Smooth muscle cell (in vitro differentiated cells): ENCODE results near the gene PHEX. TPM values are rescaled to one million over a fixed set of nuclear protein-coding genes. Genes with fewer than 3 reads are reported as not detected.

Source experiments
- DNase-seq: peaks from one replicate; lab custom pipeline; 2025; ENCODE audit not compliant: unreplicated experiment; lab: John Stamatoyannopoulos, UW
- H2AFZ ChIP-seq: fragments of 200-600 bp; sonication (generic); 2 replicates; pipeline ENCODE4 v1.6.0; 2016; ENCODE audit warnings: antibody characterized with exemption, low read depth, mild to moderate bottlenecking
- H3F3A ChIP-seq: fragments of 200-600 bp; sonication (generic); 2 replicates; pipeline ENCODE4 v1.6.0; 2017; ENCODE audit warnings: antibody characterized with exemption, low read depth
- H3K27ac ChIP-seq: fragments of 200-600 bp; sonication (generic); 2 replicates; pipeline ENCODE4 v1.5.1; 2016; ENCODE audit warnings: low read depth, mild to moderate bottlenecking
- H3K27me3 ChIP-seq: fragments of 200-600 bp; sonication (generic); 2 replicates; pipeline ENCODE4 v1.6.1; 2016; ENCODE audit warnings: low read depth, mild to moderate bottlenecking
- H3K36me3 ChIP-seq: fragments of 200-600 bp; sonication (generic); 2 replicates; pipeline ENCODE4 v1.5.1; 2016; ENCODE audit warnings: low read depth
- H3K4me1 ChIP-seq: fragments of 200-600 bp; sonication (generic); 2 replicates; pipeline ENCODE4 v1.5.1; 2016; ENCODE audit warnings: low read depth
- H3K4me2 ChIP-seq: fragments of 200-600 bp; sonication (generic); 2 replicates; pipeline ENCODE4 v1.6.0; 2016; ENCODE audit warnings: mild to moderate bottlenecking
- H3K4me3 ChIP-seq: fragments of 200-600 bp; sonication (generic); 2 replicates; pipeline ENCODE4 v1.5.1; 2016; ENCODE audit warnings: mild to moderate bottlenecking
- H3K79me2 ChIP-seq: fragments of 200-600 bp; sonication (generic); 2 replicates; pipeline ENCODE4 v1.6.0; 2016; ENCODE audit warnings: low read depth, mild to moderate bottlenecking
- H3K9ac ChIP-seq: fragments of 200-600 bp; sonication (generic); 2 replicates; pipeline ENCODE4 v1.6.0; 2016; ENCODE audit warnings: low read depth
- H3K9me3 ChIP-seq: fragments of 200-600 bp; sonication (generic); replicated peaks from 2 replicates; pipeline ENCODE4 v1.5.1; 2016; ENCODE audit warnings: low read depth
- H4K20me1 ChIP-seq: fragments of 200-600 bp; sonication (generic); 2 replicates; pipeline ENCODE4 v1.6.0; 2016; ENCODE audit warnings: low read depth
- WGBS: methylation state at CpG from one replicate; pipeline ENCODE4 v1.1.7; 2016; ENCODE audit warnings: low lambda C conversion rate; 5-methylcytosine and 5-hydroxymethylcytosine counted together
- polyA plus RNA-seq: library from polyadenylated mRNA; unstranded; fragments of >200 nt; fragmentation: Nextera tagmentation; extraction: Ambion mirVana; gene quantifications from 2 replicates; pipeline ENCODE4 v1.2.1, GENCODE V29; 2016
- total RNA-seq: library from RNA; depleted of rRNA; stranded (reverse); fragments of >200 nt; gene quantifications from 2 replicates; pipeline ENCODE4 v1.2.3, GENCODE V29; 2014
- TF ChIP-seq, protein P1 (sequence below): fragments of 200-600 bp; sonication (generic); IDR thresholded peaks from 2 replicates; pipeline ENCODE4 v1.5.1; 2017; ENCODE audit warnings: borderline replicate concordance, mild to moderate bottlenecking, antibody characterized with exemption; ENCODE audit not compliant: insufficient read depth, poor library complexity, severe bottlenecking

The PHEX gene
- total and polyA plus RNA-seq, 2 experiments from 2014 or later = not detected

DNA sequence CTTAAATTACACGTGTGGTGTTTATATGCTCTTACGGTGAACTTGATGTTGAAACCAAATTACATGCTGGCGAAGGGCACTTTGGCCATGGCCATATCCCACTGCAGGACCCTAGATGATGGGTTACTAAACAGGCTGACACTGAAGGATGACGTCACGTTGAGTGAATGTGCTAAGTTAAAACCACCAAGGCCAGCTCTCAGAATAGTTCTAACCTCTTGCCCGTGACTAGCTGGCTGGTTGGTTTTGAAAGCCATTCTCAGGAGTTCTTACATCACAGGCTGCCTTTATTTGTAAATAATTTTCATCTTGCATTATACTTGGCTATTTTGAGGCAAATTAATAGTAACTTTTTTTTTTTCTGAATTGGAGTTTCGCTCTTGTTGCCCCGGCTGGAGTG lies 41.3 kb upstream of the PHEX start:
- no peaks in the 10 kb centered on the region for H3K36me3 ChIP-seq
- H4K20me1 ChIP-seq = no peaks in the 10 kb centered on the region
- 86% methylated on average over 8 of the region's 8 CpGs for WGBS
- no peaks in the 10 kb centered on the region for H3K27me3 ChIP-seq
- TF ChIP-seq, protein P1, sequence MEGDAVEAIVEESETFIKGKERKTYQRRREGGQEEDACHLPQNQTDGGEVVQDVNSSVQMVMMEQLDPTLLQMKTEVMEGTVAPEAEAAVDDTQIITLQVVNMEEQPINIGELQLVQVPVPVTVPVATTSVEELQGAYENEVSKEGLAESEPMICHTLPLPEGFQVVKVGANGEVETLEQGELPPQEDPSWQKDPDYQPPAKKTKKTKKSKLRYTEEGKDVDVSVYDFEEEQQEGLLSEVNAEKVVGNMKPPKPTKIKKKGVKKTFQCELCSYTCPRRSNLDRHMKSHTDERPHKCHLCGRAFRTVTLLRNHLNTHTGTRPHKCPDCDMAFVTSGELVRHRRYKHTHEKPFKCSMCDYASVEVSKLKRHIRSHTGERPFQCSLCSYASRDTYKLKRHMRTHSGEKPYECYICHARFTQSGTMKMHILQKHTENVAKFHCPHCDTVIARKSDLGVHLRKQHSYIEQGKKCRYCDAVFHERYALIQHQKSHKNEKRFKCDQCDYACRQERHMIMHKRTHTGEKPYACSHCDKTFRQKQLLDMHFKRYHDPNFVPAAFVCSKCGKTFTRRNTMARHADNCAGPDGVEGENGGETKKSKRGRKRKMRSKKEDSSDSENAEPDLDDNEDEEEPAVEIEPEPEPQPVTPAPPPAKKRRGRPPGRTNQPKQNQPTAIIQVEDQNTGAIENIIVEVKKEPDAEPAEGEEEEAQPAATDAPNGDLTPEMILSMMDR = no peak
- no peaks in the 10 kb centered on the region for H3K79me2 ChIP-seq
- H3K9me3 ChIP-seq = no peaks in the 10 kb centered on the region
- no peak overlapping the region for H2AFZ ChIP-seq
- H3K4me3 ChIP-seq = no peak overlapping the region
- no peak overlapping the region for H3K27ac ChIP-seq
- no peak overlapping the region for H3K9ac ChIP-seq
- H3K4me2 ChIP-seq = no peak overlapping the region
- no peak for DNase-seq
- no peaks in the 10 kb centered on the region for H3K4me1 ChIP-seq
- H3F3A ChIP-seq = no peaks in the 10 kb centered on the region

DNA sequence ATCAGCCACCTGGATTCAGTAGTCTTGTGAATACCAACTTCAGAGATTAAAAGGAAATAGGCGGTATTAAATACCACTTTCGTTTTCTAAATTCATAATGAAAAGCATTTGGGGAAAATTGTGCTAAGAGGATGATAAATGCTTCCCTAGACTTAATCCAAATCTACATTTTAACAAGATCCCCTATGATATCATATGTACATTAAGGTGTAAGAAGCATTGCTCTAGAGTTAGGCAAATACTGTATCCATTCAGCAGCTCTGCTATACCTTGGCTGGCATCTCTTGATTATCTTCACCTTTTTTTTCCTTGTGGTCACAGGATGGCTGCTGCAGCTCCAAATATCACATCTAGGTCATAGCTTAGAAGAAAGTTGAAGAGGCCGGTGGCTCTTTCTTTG lies 40.6 kb upstream of the PHEX start:
- no peak for DNase-seq
- Histone ChIP-seq H3K4me2 (no peak overlapping the region), H3K27ac (no peak overlapping the region), H4K20me1 (no peaks in the 10 kb centered on the region), H3K4me3 (no peak overlapping the region), H3K9ac (no peak overlapping the region), H3K27me3 (no peaks in the 10 kb centered on the region), H3F3A (no peaks in the 10 kb centered on the region), H3K36me3 (no peaks in the 10 kb centered on the region), H3K79me2 (no peaks in the 10 kb centered on the region), H3K4me1 (no peaks in the 10 kb centered on the region), H2AFZ (no peak overlapping the region), H3K9me3 (no peaks in the 10 kb centered on the region)
- WGBS = 94% methylated on average over 3 of the region's 3 CpGs
- TF ChIP-seq, protein P1 = no peak

DNA sequence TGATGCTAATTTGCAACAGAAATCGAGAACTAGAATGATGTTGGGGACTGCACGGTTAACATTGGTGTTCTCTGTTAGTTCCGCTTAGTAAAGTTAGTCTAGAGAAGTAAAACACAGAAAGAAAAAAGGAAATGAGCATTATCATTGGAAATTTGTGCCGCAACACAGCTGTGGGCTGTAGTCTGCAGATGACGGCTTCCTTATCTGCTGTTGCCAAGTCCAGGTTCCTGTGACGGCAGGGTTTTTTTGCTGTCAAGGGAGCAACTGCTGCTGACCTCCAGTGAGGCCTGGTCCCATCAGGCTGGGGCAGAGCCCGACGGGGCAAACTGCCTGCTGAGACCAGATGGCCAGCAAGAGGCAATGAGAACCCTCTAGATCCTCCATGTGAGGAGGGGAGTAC lies 38.9 kb upstream of the PHEX start:
- no peaks in the 10 kb centered on the region for H3K4me1 ChIP-seq
- no peak overlapping the region for H3K4me2 ChIP-seq
- no peak for DNase-seq
- H4K20me1 ChIP-seq = no peaks in the 10 kb centered on the region
- no peak overlapping the region for H3K4me3 ChIP-seq
- H3K9me3 ChIP-seq = no peaks in the 10 kb centered on the region
- no peaks in the 10 kb centered on the region for H3K36me3 ChIP-seq
- no peak overlapping the region for H2AFZ ChIP-seq
- 76% methylated on average over 8 of the region's 8 CpGs for WGBS
- no peak overlapping the region for H3K27ac ChIP-seq
- no peaks in the 10 kb centered on the region for H3K27me3 ChIP-seq
- no peak overlapping the region for H3K9ac ChIP-seq
- TF ChIP-seq, protein P1 = no peak
- H3K79me2 ChIP-seq = no peaks in the 10 kb centered on the region
- H3F3A ChIP-seq = no peaks in the 10 kb centered on the region

DNA sequence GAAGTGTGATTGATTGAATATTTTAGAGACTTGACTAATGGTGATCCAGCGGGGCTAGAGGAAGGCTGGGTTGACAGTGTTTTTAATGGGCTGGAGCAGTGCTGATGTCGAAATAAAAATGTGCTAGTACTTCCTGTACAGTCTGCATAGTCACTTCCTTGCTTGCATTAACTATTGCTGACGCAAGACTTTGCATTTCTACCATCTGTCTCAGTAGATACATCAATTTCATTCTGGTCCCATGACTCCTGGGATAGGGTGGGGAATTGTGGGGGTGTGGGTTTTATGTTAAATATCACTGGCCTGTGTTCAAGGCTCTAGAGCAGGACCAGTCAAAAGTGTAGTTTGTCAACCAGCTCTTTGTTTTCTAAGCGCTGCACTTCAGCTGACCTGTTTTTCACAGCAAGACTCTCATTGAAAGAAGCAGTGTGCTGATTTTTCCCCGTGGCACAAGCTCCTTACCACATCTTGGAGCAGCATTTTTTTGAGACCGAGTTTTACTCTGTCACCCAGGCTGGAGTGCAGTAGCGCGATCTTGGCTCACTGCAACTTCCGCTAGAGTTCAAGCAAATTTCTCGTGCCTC lies 35.2 kb upstream of the PHEX start:
- no peaks in the 10 kb centered on the region for H3K36me3 ChIP-seq
- H3K4me3 ChIP-seq = no peak overlapping the region
- DNase-seq = no peak
- WGBS = 82% methylated on average over 10 of the region's 10 CpGs
- H3K79me2 ChIP-seq = no peaks in the 10 kb centered on the region
- TF ChIP-seq, protein P1 = no peak
- H3F3A ChIP-seq = no peaks in the 10 kb centered on the region
- H2AFZ ChIP-seq = no peak overlapping the region
- no peaks in the 10 kb centered on the region for H3K27me3 ChIP-seq
- no peaks in the 10 kb centered on the region for H3K4me1 ChIP-seq
- no peak overlapping the region for H3K9ac ChIP-seq
- no peaks in the 10 kb centered on the region for H3K9me3 ChIP-seq
- H4K20me1 ChIP-seq = no peaks in the 10 kb centered on the region
- H3K4me2 ChIP-seq = no peak overlapping the region
- no peak overlapping the region for H3K27ac ChIP-seq
